ENCODE data around the gene ACAP3.
A peak's percentile ranks its signal among the peaks of the same experiment; 100 is the strongest.

ACAP3 gene

DNA sequence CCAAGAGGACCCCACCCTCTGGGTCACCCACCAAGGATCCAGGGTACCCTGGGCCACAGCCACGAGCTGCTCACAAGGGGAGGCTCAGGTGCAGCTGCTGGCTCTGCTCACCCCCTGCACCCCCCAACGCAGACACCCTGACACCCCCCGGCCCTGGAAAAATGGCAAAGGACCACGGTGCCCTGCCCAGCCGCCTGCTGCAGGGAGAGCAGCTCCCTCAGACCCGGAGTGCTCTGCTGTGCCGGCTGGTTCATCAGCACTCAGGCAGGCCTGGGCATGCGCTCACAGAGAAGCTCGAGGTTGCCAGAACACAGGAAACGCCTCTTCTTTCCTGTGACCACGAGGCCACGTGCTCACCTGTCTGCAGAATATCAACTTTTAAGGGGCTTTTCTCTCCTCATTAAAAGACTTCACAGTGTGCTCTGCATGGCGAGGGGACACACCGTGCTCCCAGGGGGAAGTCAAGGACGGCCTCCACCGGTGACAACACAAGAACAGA, 56.9 kb downstream of the ACAP3 start:
- TF ChIP-seq EP300 (IDR thresholded peaks at IDR 0.05; ENCODE audit: borderline replicate concordance) (no peak), EGR1 (IDR thresholded peaks at IDR 0.05) (no peak), CREB1 (IDR thresholded peaks at IDR 0.05; ENCODE audit: low read depth) (no peak), CEBPB (IDR thresholded peaks at IDR 0.05) (no peak), TEAD4 (IDR thresholded peaks at IDR 0.05) (no peak), TAF1 (IDR thresholded peaks at IDR 0.05; ENCODE audit: low read depth) (no peak), YY1 (IDR thresholded peaks at IDR 0.05; ENCODE audit: low read depth) (no peak), REST (IDR thresholded peaks at IDR 0.05; ENCODE audit: low read depth) (no peak), FOXM1 (IDR thresholded peaks at IDR 0.05; ENCODE audit: borderline replicate concordance, low read depth) (no peak), ZBTB7A (IDR thresholded peaks at IDR 0.05; ENCODE audit: low read depth) (no peak), TCF12 (IDR thresholded peaks at IDR 0.05; ENCODE audit: low read depth) (no peak), RAD21 (IDR thresholded peaks at IDR 0.05; ENCODE audit: low read depth) (no peak), NFIC (IDR thresholded peaks at IDR 0.05) (no peak)
- TF ChIP-seq, protein P1, sequence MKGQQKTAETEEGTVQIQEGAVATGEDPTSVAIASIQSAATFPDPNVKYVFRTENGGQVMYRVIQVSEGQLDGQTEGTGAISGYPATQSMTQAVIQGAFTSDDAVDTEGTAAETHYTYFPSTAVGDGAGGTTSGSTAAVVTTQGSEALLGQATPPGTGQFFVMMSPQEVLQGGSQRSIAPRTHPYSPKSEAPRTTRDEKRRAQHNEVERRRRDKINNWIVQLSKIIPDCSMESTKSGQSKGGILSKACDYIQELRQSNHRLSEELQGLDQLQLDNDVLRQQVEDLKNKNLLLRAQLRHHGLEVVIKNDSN (IDR thresholded peaks at IDR 0.05), result no peak
- TF ChIP-seq, protein P2, sequence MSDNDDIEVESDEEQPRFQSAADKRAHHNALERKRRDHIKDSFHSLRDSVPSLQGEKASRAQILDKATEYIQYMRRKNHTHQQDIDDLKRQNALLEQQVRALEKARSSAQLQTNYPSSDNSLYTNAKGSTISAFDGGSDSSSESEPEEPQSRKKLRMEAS (IDR thresholded peaks at IDR 0.05), result no peak

DNA sequence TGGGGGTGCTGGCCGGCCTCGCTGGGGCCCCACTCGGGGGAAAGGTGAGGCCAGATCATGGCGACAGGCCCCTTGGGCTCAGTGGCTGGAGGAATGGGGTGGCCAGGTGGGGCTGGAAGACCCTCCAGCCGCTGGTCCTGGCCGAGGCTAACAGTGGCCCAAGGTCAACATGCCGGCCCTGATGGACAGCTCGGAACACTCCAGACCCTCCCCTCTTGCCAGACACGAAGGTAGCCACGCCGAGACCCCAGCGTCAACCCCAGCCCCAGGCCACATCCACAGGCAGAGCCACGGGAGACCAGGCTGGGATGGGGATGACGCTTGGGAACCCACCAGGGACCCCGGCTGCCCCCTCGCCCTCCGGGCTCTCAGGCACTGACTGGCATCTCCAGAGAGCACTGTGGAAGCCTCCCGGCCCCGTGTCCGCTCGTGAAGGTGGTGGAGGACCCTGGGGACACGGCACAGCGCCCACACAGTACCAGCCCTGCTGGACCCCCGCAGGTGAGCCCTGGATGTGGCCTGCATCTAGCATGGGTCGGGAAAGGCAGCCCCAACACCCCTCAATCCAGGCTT, 60.3 kb downstream of the ACAP3 start:
- TF ChIP-seq YY1 (IDR thresholded peaks at IDR 0.05; ENCODE audit: low read depth), result no peak
- TF ChIP-seq, protein P1 (IDR thresholded peaks at IDR 0.05), result no peak
- no peak for TF ChIP-seq CREB1 (IDR thresholded peaks at IDR 0.05; ENCODE audit: low read depth)
- no peak for TF ChIP-seq NFIC (IDR thresholded peaks at IDR 0.05)
- no peak for TF ChIP-seq ZBTB7A (IDR thresholded peaks at IDR 0.05; ENCODE audit: low read depth)
- no peak for TF ChIP-seq TEAD4 (IDR thresholded peaks at IDR 0.05)
- no peak for TF ChIP-seq TAF1 (IDR thresholded peaks at IDR 0.05; ENCODE audit: low read depth)
- TF ChIP-seq RAD21 (IDR thresholded peaks at IDR 0.05; ENCODE audit: low read depth), result no peak
- no peak for TF ChIP-seq FOXM1 (IDR thresholded peaks at IDR 0.05; ENCODE audit: borderline replicate concordance, low read depth)

GRCh38 chr1:1246577-1247340, 61.0 kb downstream of the ACAP3 start, which contains the start of gene C1QTNF12:
TSS of gene C1QTNF12 (minus strand) at chr1:1246722. CDS start at chr1:1246690, 32 bp downstream.
- TF ChIP-seq YY1 (IDR thresholded peaks at IDR 0.05; ENCODE audit: low read depth), result no peak
- no peak for TF ChIP-seq TAF1 (IDR thresholded peaks at IDR 0.05; ENCODE audit: low read depth)
- TF ChIP-seq TCF12 (IDR thresholded peaks at IDR 0.05; ENCODE audit: low read depth), result no peak
- TF ChIP-seq, protein P1 (IDR thresholded peaks at IDR 0.05), result no peak
- TF ChIP-seq NFIC (IDR thresholded peaks at IDR 0.05), result no peak
- TF ChIP-seq TEAD4 (IDR thresholded peaks at IDR 0.05), result no peak
- TF ChIP-seq ZBTB7A (IDR thresholded peaks at IDR 0.05; ENCODE audit: low read depth), result no peak
- no peak for TF ChIP-seq EP300 (IDR thresholded peaks at IDR 0.05; ENCODE audit: borderline replicate concordance)
- no peak for TF ChIP-seq CEBPB (IDR thresholded peaks at IDR 0.05)
- TF ChIP-seq, protein P2 (IDR thresholded peaks at IDR 0.05), result no peak
- no peak for TF ChIP-seq REST (IDR thresholded peaks at IDR 0.05; ENCODE audit: low read depth)

DNA sequence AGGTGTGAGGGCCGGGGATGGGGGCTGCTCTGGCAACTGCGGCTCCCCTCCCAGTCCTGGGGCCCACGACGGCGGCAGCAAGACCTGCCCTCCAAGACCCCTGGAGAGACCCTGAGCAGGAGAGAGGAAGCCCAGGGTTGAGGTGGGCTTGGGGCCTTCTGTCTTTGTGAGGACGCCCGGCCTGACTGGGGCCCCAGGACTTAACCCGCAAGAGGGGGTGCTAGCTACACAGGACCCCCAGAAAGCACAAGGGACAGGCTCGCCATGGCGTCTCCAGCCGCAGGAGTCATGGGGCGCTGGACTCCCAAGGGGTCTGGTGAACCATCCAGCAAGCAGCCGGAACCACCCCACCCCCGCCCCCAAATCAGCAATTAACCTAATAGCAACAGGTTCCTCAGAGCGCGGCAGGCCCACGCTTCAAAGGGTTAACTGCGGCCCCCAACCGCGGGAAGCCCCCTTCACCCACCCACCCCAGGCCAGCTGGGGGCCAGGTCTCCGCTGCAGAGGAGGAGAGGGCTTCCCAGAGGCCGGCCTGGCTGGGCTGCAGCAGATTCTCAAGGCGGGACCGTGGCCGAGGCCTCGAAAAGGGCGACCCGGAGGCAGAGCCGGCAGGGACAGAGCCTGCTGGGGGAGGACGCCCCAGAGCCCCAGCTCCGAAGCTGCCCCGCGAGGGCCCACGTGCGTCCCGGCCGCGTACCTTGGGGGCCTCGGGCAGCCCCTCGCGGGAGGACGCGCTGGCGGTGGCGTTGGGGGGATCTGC, 61.7 kb downstream of the ACAP3 start:
- TF ChIP-seq EGR1 (IDR thresholded peaks at IDR 0.05), result no peak
- TF ChIP-seq ZBTB7A (IDR thresholded peaks at IDR 0.05; ENCODE audit: low read depth), result 0 out of 2 replicates have a peak, but pooled peaks have one; percentile 65

All from Ishikawa (cell line).